Airway epithelial cell (primary cell): ENCODE results near the gene GPR12. TPM values are rescaled to one million over a fixed set of nuclear protein-coding genes. Genes with fewer than 3 reads are reported as not detected.

ENCODE experiments used
- total RNA-seq: library from RNA; depleted of rRNA; stranded (reverse); fragments of >200 nt; gene quantifications from 2 replicates; pipeline ENCODE4 v1.2.3, GENCODE V29; 2015

The GPR12 gene
- total RNA-seq: not detected in 2 replicates

GRCh38 chr13:26759907-26760831 is at the start of gene GPR12:
TSS of gene GPR12 (minus strand) at chr13:26760786. CDS start at chr13:26759827, 959 bp downstream.

Other genes starting within 250 kb of the GPR12 start
- gene WASF3, start 203.1 kb downstream of the GPR12 start, total RNA-seq: 3.3 and 5.0 TPM in 2 replicates